ENCODE data around the gene VTI1A.
A peak's percentile ranks its signal among the peaks of the same experiment; 100 is the strongest.

Gene VTI1A

GRCh38 chr10:112532189-112532588 lies 85.2 kb downstream of the VTI1A start:
- Histone ChIP-seq H2AFZ (ENCODE audit: low read length) (no peak overlapping the region), H4K20me1 (ENCODE audit: insufficient read depth, low read length, poor library complexity, severe bottlenecking) (no peaks in the 10 kb centered on the region), H3K4me3 (ENCODE audit: low read length, poor library complexity, severe bottlenecking) (peak overlapping the region; percentile 5), H3K9me3 (ENCODE audit: insufficient read depth, low read depth, low read length) (no peaks in the 10 kb centered on the region), H3K27me3 (ENCODE audit: insufficient read depth, low read length, poor library complexity, severe bottlenecking) (no peaks in the 10 kb centered on the region), H3K9me2 (replicated peaks; ENCODE audit: low read depth, low read length) (no peaks in the 10 kb centered on the region), H3K4me1 (ENCODE audit: insufficient read depth, low read length, poor library complexity, severe bottlenecking) (peaks cover 10% of the 10 kb centered on the region), H3K9ac (ENCODE audit: low read depth, low read length, poor library complexity, severe bottlenecking) (no peak overlapping the region), H3K79me2 (ENCODE audit: insufficient read depth, low read length) (no peaks in the 10 kb centered on the region), H3F3A (ENCODE audit: low read depth) (no peaks in the 10 kb centered on the region), H3K36me3 (ENCODE audit: insufficient read depth, low read length) (peaks cover 5% of the 10 kb centered on the region; the same call in 1 of the 2 replicates), H3K4me2 (ENCODE audit: low read depth, low read length, poor library complexity, severe bottlenecking) (no peak overlapping the region)
- no peak for TF ChIP-seq CTCF (conservative IDR thresholded peaks at IDR 0.05; ENCODE audit: low read length)
- no peak for TF ChIP-seq EZH2phosphoT487 (IDR thresholded peaks at IDR 0.05; ENCODE audit: borderline replicate concordance)

- Histone ChIP-seq H3K9ac (ENCODE audit: low read depth, low read length, poor library complexity, severe bottlenecking) (no peak overlapping the region), H3K9me3 (ENCODE audit: insufficient read depth, low read depth, low read length) (no peaks in the 10 kb centered on the region), H3F3A (ENCODE audit: low read depth) (no peaks in the 10 kb centered on the region), H3K27me3 (ENCODE audit: insufficient read depth, low read length, poor library complexity, severe bottlenecking) (no peaks in the 10 kb centered on the region), H3K4me2 (ENCODE audit: low read depth, low read length, poor library complexity, severe bottlenecking) (no peak overlapping the region), H3K9me2 (replicated peaks; ENCODE audit: low read depth, low read length) (no peaks in the 10 kb centered on the region), H3K4me3 (ENCODE audit: low read length, poor library complexity, severe bottlenecking) (no peak overlapping the region), H4K20me1 (ENCODE audit: insufficient read depth, low read length, poor library complexity, severe bottlenecking) (no peaks in the 10 kb centered on the region), H3K36me3 (ENCODE audit: insufficient read depth, low read length) (peaks cover 6% of the 10 kb centered on the region; the same call in 1 of the 2 replicates), H3K79me2 (ENCODE audit: insufficient read depth, low read length) (no peaks in the 10 kb centered on the region), H2AFZ (ENCODE audit: low read length) (no peak overlapping the region), H3K4me1 (ENCODE audit: insufficient read depth, low read length, poor library complexity, severe bottlenecking) (peaks cover 10% of the 10 kb centered on the region)
- TF ChIP-seq EZH2phosphoT487 (IDR thresholded peaks at IDR 0.05; ENCODE audit: borderline replicate concordance) (no peak), CTCF (conservative IDR thresholded peaks at IDR 0.05; ENCODE audit: low read length) (no peak)
Measured at GRCh38 chr10:112532956-112533355, 85.9 kb downstream of the VTI1A start.

- no peaks in the 10 kb centered on the region for H4K20me1 ChIP-seq (ENCODE audit: insufficient read depth, low read length, poor library complexity, severe bottlenecking)
- peaks cover 16% of the 10 kb centered on the region; the same call in 1 of the 2 replicates for H3K36me3 ChIP-seq (ENCODE audit: insufficient read depth, low read length)
- no peaks in the 10 kb centered on the region for H3K9me3 ChIP-seq (ENCODE audit: insufficient read depth, low read depth, low read length)
- H3K79me2 ChIP-seq (ENCODE audit: insufficient read depth, low read length): no peaks in the 10 kb centered on the region
- peaks cover 10% of the 10 kb centered on the region for H3K4me1 ChIP-seq (ENCODE audit: insufficient read depth, low read length, poor library complexity, severe bottlenecking)
- no peak for TF ChIP-seq EZH2phosphoT487 (IDR thresholded peaks at IDR 0.05; ENCODE audit: borderline replicate concordance)
- no peak for TF ChIP-seq CTCF (conservative IDR thresholded peaks at IDR 0.05; ENCODE audit: low read length)
- H2AFZ ChIP-seq (ENCODE audit: low read length): no peak overlapping the region
- H3K9ac ChIP-seq (ENCODE audit: low read depth, low read length, poor library complexity, severe bottlenecking): no peak overlapping the region
- H3K4me2 ChIP-seq (ENCODE audit: low read depth, low read length, poor library complexity, severe bottlenecking): no peak overlapping the region
- H3K27me3 ChIP-seq (ENCODE audit: insufficient read depth, low read length, poor library complexity, severe bottlenecking): no peaks in the 10 kb centered on the region
- H3K9me2 ChIP-seq (replicated peaks; ENCODE audit: low read depth, low read length): no peaks in the 10 kb centered on the region
- H3K4me3 ChIP-seq (ENCODE audit: low read length, poor library complexity, severe bottlenecking): no peak overlapping the region
- no peaks in the 10 kb centered on the region for H3F3A ChIP-seq (ENCODE audit: low read depth)
Measured at GRCh38 chr10:112533916-112534315, 86.9 kb downstream of the VTI1A start.

All from Loucy (cell line).